Measurements from ENCODE around the gene DEPDC7.

Gene DEPDC7

GRCh38 chr11:33033493-33033892, 17.8 kb downstream of the DEPDC7 start:
- no peak overlapping the region for H3K4me3 ChIP-seq (replicated peaks; ENCODE audit: low read depth, low read length)
- no peak for DNase-seq (ENCODE audit: extremely low read depth, low read depth)
- TF ChIP-seq CTCF (IDR thresholded peaks at IDR 0.05; ENCODE audit: low read depth, low read length, missing control alignments): no peak

GRCh38 chr11:33035011-33035410, 19.3 kb downstream of the DEPDC7 start:
- no peak overlapping the region for H3K4me3 ChIP-seq (replicated peaks; ENCODE audit: low read depth, low read length)
- TF ChIP-seq CTCF (IDR thresholded peaks at IDR 0.05; ENCODE audit: low read depth, low read length, missing control alignments): no peak
- no peak for DNase-seq (ENCODE audit: extremely low read depth, low read depth)

GRCh38 chr11:33039274-33040032, 23.8 kb downstream of the DEPDC7 start, which contains the start of gene TCP11L1:
Gene TCP11L1, plus strand, starts transcription at chr11:33039572. Its CDS starts 4,202 bp downstream, at chr11:33043774.
- peak; percentile 76 for DNase-seq (ENCODE audit: extremely low read depth, low read depth)
- no peak for TF ChIP-seq CTCF (IDR thresholded peaks at IDR 0.05; ENCODE audit: low read depth, low read length, missing control alignments)

GRCh38 chr11:33040033-33040861, 24.6 kb downstream of the DEPDC7 start:
- DNase-seq (ENCODE audit: extremely low read depth, low read depth): no peak
- H3K4me3 ChIP-seq (replicated peaks; ENCODE audit: low read depth, low read length): peak overlapping the region; percentile 79
- no peak for TF ChIP-seq CTCF (IDR thresholded peaks at IDR 0.05; ENCODE audit: low read depth, low read length, missing control alignments)

More at GRCh38 chr11:33039274-33040032, 23.8 kb downstream of the DEPDC7 start, which contains the start of gene TCP11L1:
- H3K4me3 ChIP-seq (replicated peaks; ENCODE audit: low read depth, low read length): peak within 1 kb of the TSS; percentile 79

GRCh38 chr11:33040862-33041453, 25.3 kb downstream of the DEPDC7 start:
- TF ChIP-seq CTCF (IDR thresholded peaks at IDR 0.05; ENCODE audit: low read depth, low read length, missing control alignments): no peak
- peak overlapping the region; percentile 79 for H3K4me3 ChIP-seq (replicated peaks; ENCODE audit: low read depth, low read length)
- no peak for DNase-seq (ENCODE audit: extremely low read depth, low read depth)

- no peak for TF ChIP-seq CTCF (IDR thresholded peaks at IDR 0.05; ENCODE audit: low read depth, low read length, missing control alignments)
- H3K4me3 ChIP-seq (replicated peaks; ENCODE audit: low read depth, low read length): no peak overlapping the region
- DNase-seq (ENCODE audit: extremely low read depth, low read depth): no peak
These were observed 27.6 kb downstream of the DEPDC7 start for GRCh38 chr11:33043221-33043830.

All from HFF-Myc (cell line).